Stimulated activated naive CD8-positive, alpha-beta T cell treated with anti-CD3 and anti-CD28 coated beads, Interleukin-15, amount 100 ng/mL, for 72 hours (primary cell): ENCODE measurements around the gene ETFA.

Experiments used
- ATAC-seq: fragments of 150-1000 bp; cut with Tn5 transposase; 2 replicates; pipeline ENCODE4 v1.10.0; 2021; ENCODE audit warnings: mild to moderate bottlenecking, moderate library complexity
- DNase-seq, 2 donors: peaks; one replicate each; pipeline ENCODE4 v3.0.0; 2021 to 2022
- H3K27ac Mint-ChIP-seq, 2 donors: one replicate each; pipeline ENCODE4 v1.8.0; 2022; ENCODE audit warnings: mild to moderate bottlenecking in 2 of 2, mixed read lengths in 2 of 2, moderate library complexity in 2 of 2
- H3K27me3 Mint-ChIP-seq: one replicate; pipeline ENCODE4 v1.8.0; 2022; ENCODE audit warnings: mixed read lengths
- H3K4me1 Mint-ChIP-seq: one replicate; pipeline ENCODE4 v1.8.0; 2022; ENCODE audit warnings: mild to moderate bottlenecking, mixed read lengths
- H3K4me3 Mint-ChIP-seq, 2 donors: one replicate each; pipeline ENCODE4 v1.8.0; 2022; ENCODE audit warnings: mild to moderate bottlenecking in 2 of 2, mixed read lengths in 2 of 2, moderate library complexity in 1 of 2
- H3K9me3 Mint-ChIP-seq, 2 donors: one replicate each; pipeline ENCODE4 v1.8.0; 2022; ENCODE audit warnings: mixed read lengths in 2 of 2

ETFA gene

DNA sequence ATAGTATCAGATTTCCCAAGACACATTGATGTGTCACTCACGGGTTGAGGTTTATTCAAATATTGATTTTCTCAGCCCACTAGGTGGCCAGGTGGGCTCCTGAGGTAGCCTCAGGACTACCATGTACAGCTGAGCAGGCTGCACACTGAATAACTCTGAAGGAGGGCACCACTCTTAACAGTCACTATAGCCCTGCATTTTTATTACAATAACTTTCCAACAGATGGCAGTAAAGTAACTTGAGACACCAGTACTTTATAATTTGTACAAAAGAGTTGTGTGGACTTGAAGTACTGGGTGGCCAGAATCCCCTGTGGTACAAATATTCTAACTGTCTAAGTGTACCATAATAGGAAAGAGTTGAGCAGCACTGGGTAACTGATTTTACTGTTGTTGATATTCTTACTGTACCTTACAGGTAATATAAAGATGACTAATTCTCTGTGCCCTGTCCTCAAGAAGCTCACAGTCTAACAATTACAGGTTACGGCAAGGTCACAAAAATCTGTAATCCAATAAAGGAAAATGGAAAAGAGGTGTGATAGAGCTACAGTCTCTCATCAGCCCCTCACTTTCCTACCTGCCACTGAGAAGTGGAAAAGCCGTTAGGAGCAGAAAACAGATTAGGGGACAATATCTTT lies 76.0 kb downstream of the ETFA start:
- no peak overlapping the region for H3K4me3 Mint-ChIP-seq
- ATAC-seq (peak; percentile 71), DNase-seq (no peak)
- H3K4me1 Mint-ChIP-seq, result no peaks in the 10 kb centered on the region
- H3K27ac Mint-ChIP-seq, result no peak overlapping the region
- H3K27me3 Mint-ChIP-seq, result no peaks in the 10 kb centered on the region
- H3K9me3 Mint-ChIP-seq, result no peaks in the 10 kb centered on the region

DNA sequence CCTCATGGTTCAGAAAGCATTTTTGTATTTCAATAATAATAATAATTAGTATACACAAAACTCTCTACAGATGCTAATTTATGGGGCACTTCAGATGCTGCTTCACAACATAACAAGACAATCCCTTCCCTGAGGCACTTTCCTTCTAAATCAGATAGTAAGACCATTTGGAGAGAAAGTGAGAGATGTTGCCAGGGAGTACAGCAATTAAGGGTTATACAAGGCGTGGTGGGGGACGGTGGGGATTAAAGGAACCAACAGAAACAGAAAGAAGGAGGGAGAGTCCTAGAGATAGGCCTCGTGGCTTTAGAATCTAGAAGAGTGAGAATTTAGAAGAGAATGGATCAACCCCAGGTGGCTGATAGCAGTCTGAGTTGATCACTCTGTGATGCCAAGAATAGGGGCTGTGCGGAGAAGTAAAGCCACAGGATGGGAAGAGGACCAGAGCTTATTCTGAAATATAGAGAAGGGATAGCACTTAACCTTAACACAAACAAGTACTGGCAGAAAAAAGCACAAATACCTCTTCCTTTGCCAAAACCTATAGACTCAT lies 76.9 kb downstream of the ETFA start:
- ATAC-seq (no peak), DNase-seq (no peak)
- peak overlapping the region in 1 of 2 donors; percentile 31 for H3K27ac Mint-ChIP-seq
- H3K9me3 Mint-ChIP-seq, result no peaks in the 10 kb centered on the region
- H3K4me1 Mint-ChIP-seq, result no peaks in the 10 kb centered on the region
- H3K27me3 Mint-ChIP-seq, result no peaks in the 10 kb centered on the region
- no peak overlapping the region for H3K4me3 Mint-ChIP-seq

DNA sequence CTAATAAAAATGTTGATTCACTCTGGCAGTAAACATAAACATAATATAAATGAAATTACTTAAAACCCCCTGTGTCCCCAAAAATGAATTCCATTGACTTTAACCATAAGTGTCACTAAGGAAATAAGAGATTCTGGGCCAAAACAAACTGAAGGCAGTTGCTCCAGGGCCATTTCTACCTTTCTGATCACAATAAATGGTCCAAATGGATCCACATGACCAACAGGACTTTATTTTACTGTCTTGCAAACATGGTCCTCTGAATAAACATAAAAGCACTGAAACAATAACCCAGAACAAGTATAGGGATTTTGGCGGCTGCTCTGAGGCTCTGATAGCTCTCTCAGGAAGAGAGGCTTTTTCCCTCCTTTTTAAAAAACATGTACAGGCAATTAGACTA lies 77.3 kb downstream of the ETFA start:
- H3K27me3 Mint-ChIP-seq, result no peaks in the 10 kb centered on the region
- no peak for DNase-seq
- H3K9me3 Mint-ChIP-seq, result no peaks in the 10 kb centered on the region
- no peak overlapping the region for H3K27ac Mint-ChIP-seq
- H3K4me3 Mint-ChIP-seq, result no peak overlapping the region
- H3K4me1 Mint-ChIP-seq, result no peaks in the 10 kb centered on the region
- no peak for ATAC-seq

DNA sequence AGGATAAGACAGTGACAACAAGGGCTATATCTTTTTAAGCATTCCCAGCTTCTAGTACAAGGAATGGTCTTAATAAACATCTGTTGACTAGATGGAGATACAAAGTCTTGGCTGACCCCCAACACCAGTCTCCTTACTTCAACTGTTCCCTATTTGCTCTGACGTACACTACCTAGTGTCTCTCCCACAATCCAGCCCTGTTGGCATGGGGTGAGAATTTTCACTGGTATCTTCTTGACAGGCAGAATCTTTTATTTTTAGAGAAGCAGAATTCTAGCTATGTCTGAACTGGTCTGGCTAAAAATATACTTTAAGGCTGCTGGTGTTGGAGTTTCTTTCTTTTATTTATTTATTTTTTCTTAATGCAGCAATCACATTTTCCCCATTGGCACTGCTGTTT lies 82.0 kb downstream of the ETFA start:
- Mint-ChIP-seq H3K4me3 (no peak overlapping the region), H3K4me1 (no peaks in the 10 kb centered on the region), H3K27ac (no peak overlapping the region), H3K9me3 (no peaks in the 10 kb centered on the region), H3K27me3 (no peaks in the 10 kb centered on the region)
- DNase-seq (no peak), ATAC-seq (no peak)

DNA sequence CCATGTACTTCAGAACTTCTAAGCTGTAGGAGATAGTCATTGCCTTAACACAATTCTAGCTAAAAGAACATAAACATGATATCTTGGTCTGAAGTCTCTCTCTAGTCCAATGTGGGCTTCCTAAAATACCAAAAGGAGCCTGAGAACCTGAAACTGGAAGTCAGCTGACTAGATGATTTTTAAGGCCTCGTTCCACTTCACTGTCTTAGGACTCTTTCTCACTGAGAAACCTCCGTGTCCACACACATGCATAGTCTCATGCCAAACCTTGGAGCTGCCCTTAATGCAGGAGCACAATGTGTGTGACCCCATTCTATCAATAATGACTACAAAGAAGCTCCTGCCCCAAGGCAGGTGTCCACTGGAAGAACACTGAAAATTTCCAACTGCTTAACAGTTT lies 87.7 kb downstream of the ETFA start:
- H3K27me3 Mint-ChIP-seq, result no peaks in the 10 kb centered on the region
- H3K27ac Mint-ChIP-seq, result no peak overlapping the region
- H3K4me1 Mint-ChIP-seq, result peaks cover 10% of the 10 kb centered on the region
- no peaks in the 10 kb centered on the region for H3K9me3 Mint-ChIP-seq
- no peak overlapping the region for H3K4me3 Mint-ChIP-seq
- DNase-seq, result no peak
- ATAC-seq, result no peak

DNA sequence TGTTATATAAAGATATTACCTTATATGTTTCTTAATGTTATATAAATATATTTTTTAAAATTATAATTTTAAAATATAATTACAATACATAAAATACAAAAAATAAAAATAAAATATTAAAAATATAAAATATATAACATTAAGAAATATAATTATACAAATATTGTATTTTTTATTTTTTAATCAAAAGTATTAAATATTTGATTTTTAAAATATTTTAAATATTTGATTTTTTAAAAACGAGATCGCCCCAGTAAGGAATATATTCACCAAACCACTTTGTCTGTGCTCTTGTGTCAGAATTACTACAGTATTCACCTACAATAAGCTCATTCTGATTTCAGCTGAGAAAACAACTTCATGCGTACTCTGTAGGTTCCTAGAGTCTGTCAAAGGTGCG lies 89.1 kb downstream of the ETFA start:
- DNase-seq (no peak), ATAC-seq (no peak)
- Mint-ChIP-seq H3K4me3 (no peak overlapping the region), H3K27me3 (no peaks in the 10 kb centered on the region), H3K27ac (no peak overlapping the region), H3K9me3 (no peaks in the 10 kb centered on the region), H3K4me1 (peaks cover 10% of the 10 kb centered on the region)

DNA sequence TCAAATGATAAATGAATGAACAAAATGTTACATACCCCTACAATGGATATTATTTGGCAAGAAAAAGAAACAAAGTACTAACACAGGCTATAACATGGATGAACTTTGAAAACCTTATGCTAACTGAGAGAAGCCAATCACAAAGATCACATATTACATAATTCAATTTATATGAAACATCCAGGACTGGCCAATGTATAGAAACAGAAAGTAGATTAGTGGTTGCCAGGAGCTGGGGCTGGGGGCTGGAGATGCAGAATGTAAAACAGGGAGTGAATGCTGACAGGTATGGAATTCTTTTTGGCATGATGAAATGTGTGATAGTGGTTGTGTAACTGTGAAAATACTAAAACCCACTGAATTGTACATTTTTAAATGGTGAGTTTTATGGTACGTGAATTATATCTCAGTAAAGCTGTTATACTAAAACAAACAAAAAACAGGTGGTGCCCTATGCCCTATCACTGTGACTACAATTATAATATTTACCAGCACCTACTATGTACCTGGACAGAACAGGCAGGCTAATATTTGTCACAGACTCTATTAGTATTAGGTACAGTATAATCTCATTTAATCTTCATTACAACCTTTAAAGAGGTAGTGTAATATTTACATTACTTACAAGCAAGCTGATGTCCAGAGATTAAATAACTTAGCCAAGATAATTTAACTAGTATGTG lies 90.0 kb downstream of the ETFA start:
- no peaks in the 10 kb centered on the region for H3K27me3 Mint-ChIP-seq
- no peak overlapping the region for H3K4me3 Mint-ChIP-seq
- DNase-seq, result no peak
- ATAC-seq, result no peak
- peaks cover 10% of the 10 kb centered on the region for H3K4me1 Mint-ChIP-seq
- H3K27ac Mint-ChIP-seq, result no peak overlapping the region
- no peaks in the 10 kb centered on the region for H3K9me3 Mint-ChIP-seq

DNA sequence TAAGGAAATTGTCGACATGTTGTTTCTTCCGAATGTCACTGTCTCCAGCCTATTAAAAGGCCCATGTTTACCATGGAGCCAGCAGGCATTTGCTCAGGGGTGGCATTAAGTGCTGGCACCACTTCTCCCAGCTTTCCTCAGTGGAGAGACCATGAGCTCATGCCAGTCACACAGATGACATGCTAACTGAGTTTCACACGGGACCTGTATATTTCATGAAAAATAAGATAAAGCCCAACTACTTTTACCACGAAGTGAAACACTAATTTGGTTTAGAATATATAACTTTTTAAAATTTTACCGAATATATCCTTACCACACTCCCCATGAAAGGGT lies 93.4 kb downstream of the ETFA start:
- ATAC-seq (no peak), DNase-seq (no peak)
- no peak overlapping the region for H3K4me3 Mint-ChIP-seq
- no peaks in the 10 kb centered on the region for H3K27me3 Mint-ChIP-seq
- H3K4me1 Mint-ChIP-seq, result peaks cover 10% of the 10 kb centered on the region
- H3K9me3 Mint-ChIP-seq, result no peaks in the 10 kb centered on the region
- H3K27ac Mint-ChIP-seq, result no peak overlapping the region

DNA sequence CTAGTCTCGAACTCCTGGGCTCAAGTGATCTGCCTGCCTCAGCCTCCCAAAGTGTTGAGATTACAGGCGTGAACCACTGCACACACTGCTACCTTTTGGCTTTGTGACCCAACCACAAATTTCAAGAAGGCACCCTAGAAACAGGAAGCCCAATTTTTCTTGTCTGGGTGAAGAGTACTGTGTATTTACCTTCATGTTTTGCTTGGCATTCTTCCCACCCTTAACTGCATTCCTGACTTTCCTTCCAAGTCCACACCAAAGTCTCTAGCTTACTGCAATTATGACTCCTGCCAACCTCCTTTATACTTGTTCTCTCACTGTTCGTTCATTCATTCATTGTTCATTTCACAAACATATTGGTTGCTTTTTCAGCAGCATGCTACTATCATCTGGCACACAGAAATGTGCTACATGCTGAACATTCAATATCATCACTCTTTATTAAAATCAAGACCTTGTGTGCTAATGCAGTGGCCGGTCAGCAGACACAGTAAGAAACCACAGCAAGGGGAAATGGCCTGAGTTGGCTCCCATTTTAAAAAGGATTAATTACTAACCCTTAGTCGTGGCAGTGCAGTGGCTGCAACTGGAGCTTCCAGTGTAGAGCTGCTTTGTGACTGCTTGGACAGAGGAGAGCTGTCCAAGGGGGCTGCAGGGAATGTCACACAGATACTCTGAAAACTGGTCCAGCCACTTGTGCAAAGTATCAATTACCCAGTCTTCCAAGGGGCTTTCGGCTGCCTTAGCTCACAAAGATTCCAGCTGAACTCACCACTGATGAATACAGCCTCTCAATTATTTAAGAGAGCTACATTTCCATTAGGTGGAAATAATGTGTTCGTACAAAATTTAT lies 94.0 kb downstream of the ETFA start:
- Mint-ChIP-seq H3K27ac (peak overlapping the region in 1 of 2 donors; percentile 6), H3K4me3 (no peak overlapping the region), H3K4me1 (peaks cover 10% of the 10 kb centered on the region), H3K27me3 (no peaks in the 10 kb centered on the region), H3K9me3 (no peaks in the 10 kb centered on the region)
- no peak for ATAC-seq
- no peak for DNase-seq

DNA sequence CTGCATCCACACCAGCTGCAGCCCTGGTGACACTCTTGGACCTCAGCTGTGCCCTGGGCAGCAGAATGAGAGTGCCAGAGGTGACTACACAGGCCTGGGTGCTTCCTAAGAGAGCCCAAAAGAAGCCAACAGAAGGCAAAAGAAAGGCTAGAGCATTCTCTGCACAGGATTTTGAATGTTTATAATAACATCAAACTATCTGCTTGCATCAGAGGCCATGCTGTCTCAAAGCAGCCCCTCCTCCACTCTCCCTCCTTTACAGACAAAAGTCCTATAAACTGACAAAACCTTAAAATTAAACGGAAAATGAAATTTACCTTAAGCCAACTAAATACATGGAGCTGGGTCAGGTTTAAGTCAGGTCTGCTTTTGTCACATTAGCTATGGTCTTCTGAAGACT lies 95.6 kb downstream of the ETFA start:
- H3K9me3 Mint-ChIP-seq, result no peaks in the 10 kb centered on the region
- H3K27ac Mint-ChIP-seq, result no peak overlapping the region
- DNase-seq (no peak), ATAC-seq (no peak)
- H3K4me1 Mint-ChIP-seq, result peaks cover 3% of the 10 kb centered on the region
- H3K4me3 Mint-ChIP-seq, result no peak overlapping the region
- no peaks in the 10 kb centered on the region for H3K27me3 Mint-ChIP-seq

DNA sequence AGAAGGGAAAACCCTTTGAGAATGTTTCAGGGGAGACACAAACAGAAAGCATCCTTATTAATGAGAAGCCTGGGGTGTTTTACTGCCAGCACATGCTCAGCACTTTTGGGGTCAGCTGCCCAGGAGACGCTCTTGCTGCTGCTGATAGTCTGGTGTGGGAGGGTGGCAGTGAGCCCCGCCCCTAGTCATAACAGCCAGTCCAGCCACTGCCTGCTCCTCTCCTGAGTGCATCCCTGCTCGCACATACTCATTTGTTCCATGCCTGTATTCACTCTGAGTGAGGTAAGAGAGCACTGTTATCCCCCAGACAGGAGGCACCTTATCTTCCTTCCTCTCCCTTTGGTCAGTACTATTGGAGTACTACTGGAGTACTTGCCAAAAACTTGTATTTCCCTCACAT lies 101.3 kb downstream of the ETFA start:
- no peak for DNase-seq
- no peak overlapping the region for H3K4me3 Mint-ChIP-seq
- peak overlapping the region in 1 of 2 donors; percentile 33 for H3K27ac Mint-ChIP-seq
- H3K4me1 Mint-ChIP-seq, result peaks cover 5% of the 10 kb centered on the region
- H3K9me3 Mint-ChIP-seq, result no peaks in the 10 kb centered on the region
- no peak for ATAC-seq
- no peaks in the 10 kb centered on the region for H3K27me3 Mint-ChIP-seq

DNA sequence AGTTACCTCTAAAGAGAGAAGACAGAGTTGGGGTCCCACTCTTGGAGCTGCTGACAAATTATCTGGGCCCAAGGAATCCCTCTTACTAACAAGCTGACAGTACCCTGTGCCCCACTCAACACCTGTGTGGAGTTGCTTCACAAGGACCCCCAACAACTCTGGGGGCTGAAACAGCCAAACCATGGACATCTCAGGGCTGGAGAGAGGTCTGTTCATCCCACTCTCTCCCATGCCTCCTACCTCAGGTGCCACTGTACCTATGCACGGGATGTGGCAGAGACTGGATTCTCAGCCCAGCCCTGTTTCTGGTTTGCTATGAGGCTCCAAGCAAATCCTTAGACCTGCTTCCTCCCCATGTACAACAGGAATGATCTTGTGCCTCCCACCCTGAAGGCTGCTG lies 101.7 kb downstream of the ETFA start:
- H3K4me1 Mint-ChIP-seq, result peaks cover 5% of the 10 kb centered on the region
- no peak for DNase-seq
- H3K4me3 Mint-ChIP-seq, result no peak overlapping the region
- H3K27me3 Mint-ChIP-seq, result no peaks in the 10 kb centered on the region
- no peaks in the 10 kb centered on the region for H3K9me3 Mint-ChIP-seq
- ATAC-seq, result no peak
- peak overlapping the region in 1 of 2 donors; percentile 33 for H3K27ac Mint-ChIP-seq

DNA sequence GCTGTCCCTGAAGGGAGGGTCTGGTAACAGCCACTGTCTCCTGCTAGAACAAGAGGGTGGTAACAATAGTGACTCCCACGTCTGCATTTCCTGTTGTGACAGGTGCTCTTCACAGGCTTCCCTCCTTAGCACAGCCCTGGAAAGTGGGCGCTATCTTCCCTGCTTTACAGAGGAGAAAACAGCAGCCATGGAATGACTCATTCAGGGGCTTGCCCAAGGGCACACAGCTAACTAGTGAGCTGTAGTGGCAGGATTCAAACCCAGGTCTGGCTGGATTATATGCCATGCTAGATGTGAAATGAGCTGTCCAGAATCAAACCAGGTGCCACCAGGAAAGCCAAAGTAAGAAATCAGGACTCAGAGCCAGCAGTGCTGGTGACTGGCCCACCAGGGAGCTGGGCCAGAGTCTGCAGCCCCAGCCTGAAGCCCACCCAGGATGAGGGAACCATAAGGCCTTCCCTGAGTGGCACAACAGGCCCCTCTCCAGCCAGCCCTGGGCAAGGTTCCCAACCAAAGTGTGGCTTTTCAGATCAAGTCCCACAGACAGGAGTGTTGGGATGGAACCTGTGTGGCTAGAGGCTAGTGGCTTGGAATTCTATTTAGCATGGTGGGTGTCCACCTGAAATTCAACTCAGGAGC lies 102.4 kb downstream of the ETFA start:
- Mint-ChIP-seq H3K9me3 (no peaks in the 10 kb centered on the region), H3K4me1 (peaks cover 5% of the 10 kb centered on the region), H3K27ac (peak overlapping the region in 1 of 2 donors; percentile 27), H3K4me3 (no peak overlapping the region), H3K27me3 (no peaks in the 10 kb centered on the region)
- ATAC-seq (peak; percentile 31), DNase-seq (no peak)

DNA sequence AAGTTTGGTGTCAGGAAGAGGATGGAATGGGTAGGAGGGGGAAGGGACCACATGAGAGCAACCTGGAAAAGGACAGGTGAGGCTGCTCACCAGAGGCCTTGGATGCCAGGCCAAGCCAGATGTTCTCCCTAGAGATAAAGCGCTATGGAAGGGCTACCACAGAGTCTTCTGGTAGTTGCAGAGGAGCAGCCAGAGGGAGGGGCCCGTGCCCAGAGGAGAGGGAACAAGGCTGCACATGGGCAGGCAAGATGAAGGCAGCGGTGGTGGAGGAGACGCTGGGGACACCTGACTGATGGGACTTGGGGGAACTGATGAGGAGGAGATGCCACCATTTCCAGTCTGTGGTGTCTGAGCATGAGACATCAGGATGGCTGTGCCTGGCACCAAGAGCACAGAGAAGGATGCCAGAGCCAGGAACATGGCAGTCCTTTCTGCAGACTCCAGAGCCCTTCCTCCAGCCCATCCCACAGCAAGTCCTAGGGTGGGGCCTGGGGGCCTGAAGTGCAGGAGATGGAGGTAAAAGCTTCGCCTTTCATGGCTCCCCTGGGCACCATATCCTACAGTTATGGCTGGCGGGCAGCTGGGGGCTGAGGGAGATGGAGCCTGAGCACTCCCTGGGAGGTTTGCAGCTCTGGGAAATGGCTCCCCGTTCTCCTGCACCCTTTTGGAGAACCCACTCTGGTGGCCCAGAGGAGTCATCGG lies 103.0 kb downstream of the ETFA start:
- H3K4me1 Mint-ChIP-seq, result peaks cover 5% of the 10 kb centered on the region
- H3K27me3 Mint-ChIP-seq, result no peaks in the 10 kb centered on the region
- no peak overlapping the region for H3K27ac Mint-ChIP-seq
- H3K9me3 Mint-ChIP-seq, result no peaks in the 10 kb centered on the region
- DNase-seq, result no peak
- no peak overlapping the region for H3K4me3 Mint-ChIP-seq
- peak; percentile 8 for ATAC-seq

DNA sequence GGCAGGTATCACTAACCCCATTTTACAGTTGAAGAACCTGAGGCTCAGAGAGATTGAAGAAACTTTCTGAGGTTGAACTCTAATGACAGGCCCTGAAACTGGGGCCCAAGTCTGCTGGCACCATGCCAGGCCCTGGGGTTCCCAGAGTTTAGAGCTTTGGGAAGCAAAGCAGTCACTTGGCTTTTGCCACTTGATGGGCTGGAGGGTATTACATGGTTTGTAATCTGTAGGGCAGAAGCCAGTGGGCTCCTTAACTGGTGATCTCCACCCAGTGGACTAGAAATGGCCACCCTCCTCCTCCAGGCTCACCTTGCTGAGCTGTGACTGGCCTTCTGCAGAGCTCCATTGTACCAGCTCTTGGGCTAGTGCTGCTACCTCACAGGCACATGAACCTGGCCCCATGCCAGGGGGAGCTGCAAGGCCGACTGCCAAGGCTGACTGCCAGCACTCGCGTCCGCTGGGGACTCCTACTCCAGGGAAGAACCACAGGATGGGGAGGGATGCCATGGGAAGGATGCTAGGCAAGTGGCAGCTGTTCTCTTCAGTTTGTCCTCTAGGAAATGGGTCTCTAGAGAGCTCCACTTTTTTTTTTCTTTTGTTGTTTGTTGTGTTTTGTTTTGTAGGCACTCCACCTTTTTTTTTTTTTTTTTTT lies 104.8 kb downstream of the ETFA start:
- Mint-ChIP-seq H3K27ac (peak overlapping the region in 1 of 2 donors; percentile 30), H3K4me3 (no peak overlapping the region), H3K9me3 (no peaks in the 10 kb centered on the region), H3K4me1 (peaks cover 5% of the 10 kb centered on the region), H3K27me3 (no peaks in the 10 kb centered on the region)
- no peak for ATAC-seq
- no peak for DNase-seq
